HepG2 (cell line): ENCODE data around the gene HDAC3. TPM values are rescaled to one million over a fixed set of nuclear protein-coding genes. Genes with fewer than 3 reads are reported as not detected.
"Not testable (repeated sequence)": the region's sequence is repeated elsewhere in the genome, so short reads cannot be mapped to it uniquely, and the experiment has no call there.

Experiments
- ATAC-seq: fragments of 200-7000 bp; cut with Tn5 transposase; 3 replicates; pipeline ENCODE4 v1.9.1; 2020; ENCODE audit warnings: mild to moderate bottlenecking, moderate library complexity
- BruUV-seq: library from RNA; stranded (reverse); fragments of 400-500 nt; replicated peaks from 2 replicates; lab custom pipeline; 2021; lab: Mats Ljungman, UMichigan
- CTCF ChIA-PET: fragments of 300-600 bp; formaldehyde crosslinking; extraction: SDS; loops from one replicate; lab custom pipeline; 2021; ENCODE audit warnings: low total read pairs, inconsistent platforms, low intra/inter-chr PET ratio; lab: Yijun Ruan, JAX
- POLR2A ChIA-PET: fragments of 350-600 bp; sonication (Branson Sonifier 250); formaldehyde crosslinking; loops from one replicate; lab custom pipeline; 2020; ENCODE audit warnings: antibody characterized with exemption, inconsistent platforms; lab: Yijun Ruan, JAX
- DNase-seq: peaks from one replicate; pipeline ENCODE4 v3.0.0-alpha.2; 2015; ENCODE audit warnings: low spot score
- FAIRE-seq: peaks from 3 replicates; lab custom pipeline; 2011; peaks lifted over from hg19 to GRCh38; lab: Jason Lieb, UNC
- H2AFZ ChIP-seq: one replicate; pipeline ENCODE4 v1.6.1; 2011; ENCODE audit warnings: low read length, inconsistent platforms
- H3K27ac ChIP-seq: fragments of 300-600 bp; 3 replicates; pipeline ENCODE4 v1.8.0; 2011; ENCODE audit warnings: mixed run types, mild to moderate bottlenecking, mixed read lengths, low read length, inconsistent platforms; ENCODE audit not compliant: insufficient read depth; ENCODE audit errors: extremely low read length
- H3K27me3 ChIP-seq, 2 experiments: fragments of 200-600 bp in 1 of 2; 2 replicates in 1 of 2; 3 replicates in 1 of 2; pipeline versions ENCODE4 v1.6.0 to v1.8.0; 2011; ENCODE audit warnings: low read length in 2 of 2, mild to moderate bottlenecking in 2 of 2, moderate library complexity in 2 of 2, inconsistent platforms in 1 of 2; ENCODE audit not compliant: insufficient read depth in 2 of 2, control insufficient read depth in 1 of 2
- H3K36me3 ChIP-seq, 2 experiments: fragments of 200-600 bp in 1 of 2; replicated peaks in 1 of 2; 2 replicates in 1 of 2; 3 replicates in 1 of 2; pipeline versions ENCODE4 v1.5.1 to v1.8.0; 2011; ENCODE audit warnings: low read length in 2 of 2, inconsistent platforms in 1 of 2; ENCODE audit not compliant: insufficient read depth in 2 of 2, control insufficient read depth in 1 of 2
- H3K4me1 ChIP-seq: 2 replicates; pipeline ENCODE4 v1.5.1; 2012; ENCODE audit warnings: low read length, inconsistent platforms; ENCODE audit not compliant: insufficient read depth
- H3K4me2 ChIP-seq: 2 replicates; pipeline ENCODE4 v1.6.0; 2011; ENCODE audit warnings: low read depth, low read length, inconsistent platforms
- H3K4me3 ChIP-seq, 3 experiments: fragments of 200-600 bp in 1 of 3; sonication (generic), shearing (Covaris generic) in 1 of 3; replicated peaks in 1 of 3; 2 replicates each; pipeline ENCODE4 v1.5.1; 2011 to 2016; ENCODE audit warnings: low read length in 3 of 3, inconsistent platforms in 2 of 3, low read depth in 2 of 3, mild to moderate bottlenecking in 2 of 3, control low read depth in 1 of 3, mixed read lengths in 1 of 3; ENCODE audit not compliant: insufficient read depth in 1 of 3
- H3K79me2 ChIP-seq: one replicate; pipeline ENCODE4 v1.6.1; 2011; ENCODE audit warnings: low read length, inconsistent platforms; ENCODE audit not compliant: insufficient read depth
- H3K9ac ChIP-seq: 2 replicates; pipeline ENCODE4 v1.6.0; 2011; ENCODE audit warnings: mild to moderate bottlenecking, low read depth, low read length, inconsistent platforms; ENCODE audit not compliant: insufficient read depth
- H3K9me3 ChIP-seq: 2 replicates; pipeline ENCODE4 v1.5.1; 2012; ENCODE audit warnings: mild to moderate bottlenecking, low read length
- H4K20me1 ChIP-seq: 2 replicates; pipeline ENCODE4 v1.6.0; 2011; ENCODE audit warnings: inconsistent platforms, mild to moderate bottlenecking, low read length, moderate library complexity; ENCODE audit not compliant: insufficient read depth
- CHCHD3 ChIP-seq: sonication (generic); formaldehyde crosslinking; IDR thresholded peaks from 2 replicates; pipeline ENCODE4 v1.8.0; 2022; ENCODE audit warnings: mild to moderate bottlenecking, missing genetic modification reagents, moderate library complexity
- NCOR1 ChIP-seq: fragments of 200-600 bp; sonication (generic); IDR thresholded peaks from 2 replicates; pipeline ENCODE4 v1.7.0; 2017; ENCODE audit warnings: antibody characterized with exemption, low read length, borderline replicate concordance
- SMYD3 ChIP-seq: sonication (generic); formaldehyde crosslinking; IDR thresholded peaks from 2 replicates; pipeline ENCODE4 v1.8.1; 2023; ENCODE audit warnings: mild to moderate bottlenecking, missing genetic modification reagents
- ZMYM3 ChIP-seq: sonication (generic); formaldehyde crosslinking; IDR thresholded peaks from 2 replicates; pipeline ENCODE4 v1.5.1; 2020; ENCODE audit warnings: mild to moderate bottlenecking, missing genetic modification reagents
- ZNF121 ChIP-seq: sonication (generic); formaldehyde crosslinking; IDR thresholded peaks from 2 replicates; pipeline ENCODE4 v1.5.0; 2020; ENCODE audit warnings: mild to moderate bottlenecking, missing genetic modification reagents
- ZNF280D ChIP-seq: sonication (generic); formaldehyde crosslinking; IDR thresholded peaks from 2 replicates; pipeline ENCODE4 v1.5.1; 2020; ENCODE audit warnings: mild to moderate bottlenecking, missing genetic modification reagents
- ZNF672 ChIP-seq: sonication (generic); formaldehyde crosslinking; IDR thresholded peaks from 2 replicates; pipeline ENCODE4 v1.8.1; 2022; ENCODE audit warnings: missing genetic modification reagents
- ZNF710 ChIP-seq: sonication (generic); formaldehyde crosslinking; IDR thresholded peaks from 2 replicates; pipeline ENCODE4 v1.5.0; 2020; ENCODE audit warnings: mild to moderate bottlenecking, missing genetic modification reagents, borderline replicate concordance
- ZNF770 ChIP-seq: sonication (generic); formaldehyde crosslinking; IDR thresholded peaks from 2 replicates; pipeline ENCODE4 v1.5.0; 2020; ENCODE audit warnings: mild to moderate bottlenecking, missing genetic modification reagents
- WGBS: methylation state at CpG from one replicate; pipeline ENCODE4 v1.1.6; 2017; ENCODE audit warnings: low lambda C conversion rate; 5-methylcytosine and 5-hydroxymethylcytosine counted together
- in situ Hi-C: cut with HindIII; loops from 2 replicates; pipeline ENCODE4 v1.10.0; 2017; ENCODE audit warnings: low pct_unique_long_range_greater_than_20kb; ENCODE audit not compliant: extremely low pct_ligation_motif_present
- intact Hi-C: fragments of 100-400 bp; cut with micrococcal nuclease; formaldehyde crosslinking; loops from one replicate; pipeline ENCODE4 v1.10.0; 2022; ENCODE audit not compliant: unreplicated experiment
- polyA plus RNA-seq, 8 experiments: library from polyadenylated mRNA; depleted of rRNA in 3 of 8; stranded (reverse) in 7 of 8; unstranded in 1 of 8; fragments of >200 nt; fragmentation: Illumina TruSeq in 4 of 8; extraction: Trizol in 4 of 8; gene quantifications; 2 replicates each; pipeline versions ENCODE4 v1.2.1 to v1.2.3, GENCODE V29; 2011 to 2016; ENCODE audit warnings: low read depth in 4 of 8, missing spikeins in 1 of 8, mixed read lengths in 1 of 8; ENCODE audit not compliant: insufficient read depth in 1 of 8
- total RNA-seq, 5 experiments: library from RNA; depleted of rRNA; stranded (reverse); fragments of >200 nt; fragmentation: Illumina TruSeq; extraction: Trizol; gene quantifications; 2 replicates each; pipeline ENCODE4 v1.2.3, GENCODE V29; 2016; ENCODE audit warnings: low read depth in 1 of 5

The HDAC3 gene
- total and polyA plus RNA-seq, 2 of the 13 experiments (the other 11 are each of a cell fraction or from before 2014, with no cell fraction given): 84.0 to 94.1 TPM

- H3K9ac ChIP-seq, FAIRE-seq, intact Hi-C loops, ATAC-seq, H3K36me3 ChIP-seq, H3K27me3 ChIP-seq, BruUV-seq, H3K9me3 ChIP-seq, H3K4me3 ChIP-seq, in situ Hi-C loops, H2AFZ ChIP-seq, H4K20me1 ChIP-seq: not testable (repeated sequence)
- POLR2A ChIA-PET: interaction anchor here (1.0 to 3.9 kb wide), 3 partner anchors 10 to 27 kb away, joined by 3 to 14 read pairs (median 3); partner anchors contain the start of genes HDAC3 and RELL2
- WGBS: 96% methylated on average over 7 of the region's 7 CpGs
- Histone ChIP-seq H3K79me2 (peaks cover 91% of the 10 kb centered on the region), H3K4me1 (peaks cover 91% of the 10 kb centered on the region), H3K27ac (peak overlapping the region; percentile 78)
- TF ChIP-seq ZNF770: peak; percentile 78
- TF ChIP-seq ZMYM3 (CRISPR knock-in tag): 0 out of 2 replicates have a peak, but pooled peaks have one; percentile 11
- peak; percentile 87 for TF ChIP-seq ZNF121 (CRISPR knock-in tag)
- TF ChIP-seq, all 625 proteins: peak for 3; not testable (repeated sequence) for 622
- DNase-seq, CTCF ChIA-PET: not testable (repeated sequence)
- peak overlapping the region; percentile 81 for H3K4me2 ChIP-seq
Observed at GRCh38 chr5:141609921-141610320, 26.7 kb downstream of the HDAC3 start.

- no TSS peak for BruUV-seq
- H2AFZ ChIP-seq: no peak overlapping the region
- WGBS: 10% methylated on average over 3 of the region's 3 CpGs
- H3K9me3 ChIP-seq: no peaks in the 10 kb centered on the region
- no peaks in the 10 kb centered on the region for H3K36me3 ChIP-seq
- H3K4me3 ChIP-seq: peak overlapping the region; percentile 24 to 49 (median 43); a peak in 5 of 6 replicates
- ChIA-PET CTCF (interaction anchor here (0.9 kb wide), 1 partner anchor 17 kb away, joined by 4 read pairs; no protein-coding TSS in a partner anchor), POLR2A (interaction anchor here (0.8 to 3.9 kb wide), 5 partner anchors 8 to 28 kb away, joined by 3 to 14 read pairs (median 5); partner anchors contain the start of genes DIAPH1, HDAC3 and RELL2)
- peak overlapping the region; percentile 51 for H3K9ac ChIP-seq
- TF ChIP-seq CHCHD3 (CRISPR knock-in tag): no peak
- TF ChIP-seq NCOR1: 0 out of 2 replicates have a peak, but pooled peaks have one; percentile 10
- TF ChIP-seq SMYD3: peak; percentile 20; the same call in 1 of the 2 replicates
- no peak for TF ChIP-seq ZNF672 (CRISPR knock-in tag)
- TF ChIP-seq ZNF280D (CRISPR knock-in tag): 0 out of 2 replicates have a peak, but pooled peaks have one; percentile 0
- no peak for TF ChIP-seq ZNF710 (CRISPR knock-in tag)
- peak overlapping the region; percentile 81 for H3K4me2 ChIP-seq
- no peaks in the 10 kb centered on the region; the same call in 1 of the 2 replicates for H4K20me1 ChIP-seq
- H3K27ac ChIP-seq: peak overlapping the region; percentile 78
- in situ Hi-C loops (no loop called here), intact Hi-C loops (no loop called here)
- no peak for DNase-seq
- H3K27me3 ChIP-seq: no peaks in the 10 kb centered on the region
- H3K4me1 ChIP-seq: peaks cover 91% of the 10 kb centered on the region
- FAIRE-seq: no peak
- peak; percentile 23; the same call in 2 of the 3 replicates for ATAC-seq
- H3K79me2 ChIP-seq: peaks cover 91% of the 10 kb centered on the region
Observed at GRCh38 chr5:141609044-141609443, 27.6 kb downstream of the HDAC3 start.
